HG02610 (cell line): ENCODE results near the gene EMILIN2.
"Not testable (repeated sequence)": the region's sequence is repeated elsewhere in the genome, so short reads cannot be mapped to it uniquely, and the experiment has no call there.

Experiments used
- ATAC-seq: cut with Tn5 transposase; IDR thresholded peaks from one replicate; pipeline ENCODE4 v1.9.1; 2021; ENCODE audit warnings: mild to moderate bottlenecking, moderate library complexity; ENCODE audit not compliant: unreplicated experiment

Gene EMILIN2

GRCh38 chr18:2846636-2847316, at the start of gene EMILIN2:
Gene EMILIN2, plus strand, starts transcription at chr18:2847006. Its CDS starts 183 bp downstream, at chr18:2847189.
- ATAC-seq, result peak; percentile 50

GRCh38 chr18:2797951-2798350, 48.9 kb upstream of the EMILIN2 start:
- ATAC-seq, result peak; percentile 68

GRCh38 chr18:2799369-2799768, 47.4 kb upstream of the EMILIN2 start:
- ATAC-seq, result no peak

GRCh38 chr18:2805970-2806943, 40.5 kb upstream of the EMILIN2 start:
- no peak for ATAC-seq

- ATAC-seq, result not testable (repeated sequence)
Observed at GRCh38 chr18:2808640-2809039, 38.2 kb upstream of the EMILIN2 start.

GRCh38 chr18:2809666-2810183, 37.1 kb upstream of the EMILIN2 start:
- not testable (repeated sequence) for ATAC-seq

GRCh38 chr18:2811416-2811815, 35.4 kb upstream of the EMILIN2 start:
- ATAC-seq, result no peak

GRCh38 chr18:2814928-2815327, 31.9 kb upstream of the EMILIN2 start:
- no peak for ATAC-seq

- ATAC-seq, result no peak
Observed at GRCh38 chr18:2818281-2818680, 28.5 kb upstream of the EMILIN2 start.

GRCh38 chr18:2821695-2822094, 25.1 kb upstream of the EMILIN2 start:
- no peak for ATAC-seq

- ATAC-seq, result no peak
Observed at GRCh38 chr18:2822213-2822921, 24.4 kb upstream of the EMILIN2 start.

- ATAC-seq, result no peak
Observed at GRCh38 chr18:2823202-2823601, 23.6 kb upstream of the EMILIN2 start.

- no peak for ATAC-seq
Observed at GRCh38 chr18:2823966-2824365, 22.8 kb upstream of the EMILIN2 start.

- no peak for ATAC-seq
Observed at GRCh38 chr18:2824865-2825264, 21.9 kb upstream of the EMILIN2 start.

GRCh38 chr18:2825613-2826175, 21.1 kb upstream of the EMILIN2 start:
- no peak for ATAC-seq

- no peak for ATAC-seq
Observed at GRCh38 chr18:2826581-2826980, 20.2 kb upstream of the EMILIN2 start.

- no peak for ATAC-seq
Observed at GRCh38 chr18:2827061-2827460, 19.7 kb upstream of the EMILIN2 start.

GRCh38 chr18:2836118-2836517, 10.7 kb upstream of the EMILIN2 start:
- ATAC-seq, result not testable (repeated sequence)

GRCh38 chr18:2837290-2837689, 9.5 kb upstream of the EMILIN2 start:
- not testable (repeated sequence) for ATAC-seq

GRCh38 chr18:2839202-2839601, 7.6 kb upstream of the EMILIN2 start:
- ATAC-seq, result no peak

- ATAC-seq, result no peak
Observed at GRCh38 chr18:2840521-2840920, 6.3 kb upstream of the EMILIN2 start.
